ENCODE data around the gene NFKB2.

NFKB2 gene

DNA sequence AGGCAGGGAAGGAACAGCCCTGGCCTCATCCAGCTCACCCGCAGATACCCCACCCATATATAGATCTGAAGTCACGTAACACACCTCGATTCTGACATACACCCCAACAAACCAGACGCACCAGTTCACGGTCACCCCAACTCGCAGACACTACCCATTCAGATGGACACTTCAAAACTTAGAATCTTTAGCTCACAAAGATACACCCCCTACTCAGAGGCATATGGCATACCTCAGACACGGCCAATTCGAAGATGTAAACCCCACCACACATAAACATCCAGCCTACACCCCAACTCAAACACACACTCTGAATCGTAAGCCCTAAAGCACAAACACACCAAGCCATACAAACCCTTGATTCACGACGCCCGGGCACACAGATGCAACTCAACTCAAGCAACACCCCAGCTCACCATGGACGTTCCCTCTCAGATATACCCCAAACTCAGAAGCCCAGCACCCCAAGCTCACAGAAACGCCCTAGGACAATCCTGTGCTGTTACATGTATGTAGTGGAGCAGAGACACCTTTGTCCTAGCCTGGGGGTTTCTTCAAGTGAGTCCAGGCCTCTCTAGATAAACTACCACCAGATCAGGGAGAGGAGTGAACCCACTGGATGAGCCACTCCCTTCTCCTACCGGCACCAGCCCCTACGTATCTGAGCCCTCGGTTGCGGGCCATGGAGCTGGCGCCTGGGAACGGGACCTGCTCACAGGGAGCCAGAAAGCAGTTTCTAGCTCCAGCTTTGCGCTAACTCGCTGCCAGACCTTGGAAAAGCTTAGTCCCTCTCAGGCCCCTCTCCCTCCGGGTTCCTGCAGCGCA, 14.3 kb downstream of the NFKB2 start:
- no peak for DNase-seq (ENCODE audit: extremely low spot score)
- POLR2A ChIA-PET = no interaction called here
- TF ChIP-seq, protein P1, sequence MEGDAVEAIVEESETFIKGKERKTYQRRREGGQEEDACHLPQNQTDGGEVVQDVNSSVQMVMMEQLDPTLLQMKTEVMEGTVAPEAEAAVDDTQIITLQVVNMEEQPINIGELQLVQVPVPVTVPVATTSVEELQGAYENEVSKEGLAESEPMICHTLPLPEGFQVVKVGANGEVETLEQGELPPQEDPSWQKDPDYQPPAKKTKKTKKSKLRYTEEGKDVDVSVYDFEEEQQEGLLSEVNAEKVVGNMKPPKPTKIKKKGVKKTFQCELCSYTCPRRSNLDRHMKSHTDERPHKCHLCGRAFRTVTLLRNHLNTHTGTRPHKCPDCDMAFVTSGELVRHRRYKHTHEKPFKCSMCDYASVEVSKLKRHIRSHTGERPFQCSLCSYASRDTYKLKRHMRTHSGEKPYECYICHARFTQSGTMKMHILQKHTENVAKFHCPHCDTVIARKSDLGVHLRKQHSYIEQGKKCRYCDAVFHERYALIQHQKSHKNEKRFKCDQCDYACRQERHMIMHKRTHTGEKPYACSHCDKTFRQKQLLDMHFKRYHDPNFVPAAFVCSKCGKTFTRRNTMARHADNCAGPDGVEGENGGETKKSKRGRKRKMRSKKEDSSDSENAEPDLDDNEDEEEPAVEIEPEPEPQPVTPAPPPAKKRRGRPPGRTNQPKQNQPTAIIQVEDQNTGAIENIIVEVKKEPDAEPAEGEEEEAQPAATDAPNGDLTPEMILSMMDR (IDR thresholded peaks at IDR 0.05; ENCODE audit: control extremely low read depth, extremely low read depth, low read depth, missing control alignments) = no peak
- CTCF ChIA-PET = interaction anchor here (0.8 to 5.5 kb wide), 12 partner anchors 11 to 180 kb away, joined by 3 to 61 read pairs (median 4); partner anchors contain the start of genes C10orf95 and FBXL15

DNA sequence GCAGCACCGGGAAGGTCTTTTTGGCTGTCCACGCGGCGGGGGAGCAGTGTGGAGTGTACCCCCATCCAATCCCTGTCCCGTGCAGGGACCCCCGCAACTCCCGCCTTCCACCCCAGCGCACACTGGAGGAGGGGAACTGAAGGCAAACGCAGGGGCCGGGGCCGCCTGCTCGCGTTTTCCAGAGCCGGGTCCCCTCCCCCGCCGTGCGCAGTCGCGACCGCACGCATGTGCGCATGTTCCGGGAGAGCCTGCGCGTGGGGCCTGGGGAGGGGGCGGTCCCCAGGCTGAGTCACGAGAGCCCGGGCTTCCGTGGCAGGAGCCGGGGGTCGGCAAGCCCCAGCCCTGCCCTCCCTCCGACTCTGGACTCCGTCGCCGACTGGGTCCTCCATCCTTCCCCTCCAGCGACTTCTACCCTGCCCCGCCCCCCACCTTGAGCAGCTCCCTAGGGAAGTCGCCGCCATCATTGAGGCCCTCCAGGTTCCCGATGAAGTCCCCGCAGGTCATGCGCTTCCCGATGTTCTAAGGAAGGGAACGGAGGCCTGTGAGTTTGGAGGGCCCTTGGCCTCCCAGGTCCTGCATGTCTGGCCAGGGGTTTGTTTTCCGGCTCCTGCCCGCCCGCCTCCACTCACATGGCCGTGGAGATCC, 15.0 kb downstream of the NFKB2 start:
- ChIA-PET POLR2A (no interaction called here), CTCF (interaction anchor here (0.8 to 5.5 kb wide), 11 partner anchors 11 to 181 kb away, joined by 3 to 61 read pairs (median 4); partner anchors contain the start of genes C10orf95 and FBXL15)
- TF ChIP-seq, protein P1 (IDR thresholded peaks at IDR 0.05; ENCODE audit: control extremely low read depth, extremely low read depth, low read depth, missing control alignments) = no peak
- no peak for DNase-seq (ENCODE audit: extremely low spot score)

DNA sequence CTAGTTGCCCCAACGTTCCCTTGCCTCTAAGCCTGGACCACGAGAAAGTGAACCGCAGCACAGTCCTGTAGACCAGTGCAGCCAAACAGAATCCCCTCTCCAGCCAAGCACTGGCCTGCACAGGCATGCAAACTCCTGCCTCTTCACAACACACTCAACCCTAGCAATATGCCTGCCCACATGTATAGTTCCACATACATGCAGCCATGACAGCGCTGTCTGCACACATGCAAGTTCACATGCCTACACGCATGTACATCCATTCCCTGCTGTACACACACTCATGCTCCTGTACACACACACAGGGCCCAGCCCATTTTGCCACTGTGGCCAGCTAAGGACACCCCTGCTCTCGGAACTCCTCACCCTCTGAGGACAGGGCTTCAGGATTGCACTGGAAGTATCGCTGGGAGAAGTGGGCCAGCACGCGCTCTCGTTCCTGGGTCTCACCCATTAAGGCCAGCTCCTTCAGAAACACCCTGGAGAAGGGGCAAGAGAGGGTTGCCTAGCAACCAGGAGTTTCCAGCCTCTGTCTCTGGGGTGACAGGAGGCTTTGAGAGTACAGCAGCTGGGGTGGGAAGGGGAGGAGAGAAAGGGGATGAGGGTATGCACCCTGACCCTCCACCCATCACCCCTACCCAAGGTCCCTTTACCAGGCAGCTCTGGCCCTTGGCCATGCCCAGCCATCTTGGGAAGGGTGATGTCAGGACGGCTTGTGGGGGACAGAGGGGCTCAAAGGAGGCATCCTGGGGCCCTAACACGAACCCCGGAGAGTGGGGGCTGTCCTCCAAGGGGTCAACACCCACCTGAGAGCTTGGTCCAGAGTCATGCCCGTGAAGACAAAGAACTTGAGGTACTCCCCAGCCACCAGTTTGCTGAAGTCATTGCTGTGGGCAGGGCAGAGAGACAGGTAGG, 16.1 kb downstream of the NFKB2 start:
- ChIA-PET POLR2A (no interaction called here), CTCF (interaction anchor here (1.0 to 5.5 kb wide), 9 partner anchors 8 to 185 kb away, joined by 3 to 61 read pairs (median 4); partner anchors contain the start of gene FBXL15)
- no peak for DNase-seq (ENCODE audit: extremely low spot score)
- TF ChIP-seq, protein P1 (IDR thresholded peaks at IDR 0.05; ENCODE audit: control extremely low read depth, extremely low read depth, low read depth, missing control alignments) = no peak

DNA sequence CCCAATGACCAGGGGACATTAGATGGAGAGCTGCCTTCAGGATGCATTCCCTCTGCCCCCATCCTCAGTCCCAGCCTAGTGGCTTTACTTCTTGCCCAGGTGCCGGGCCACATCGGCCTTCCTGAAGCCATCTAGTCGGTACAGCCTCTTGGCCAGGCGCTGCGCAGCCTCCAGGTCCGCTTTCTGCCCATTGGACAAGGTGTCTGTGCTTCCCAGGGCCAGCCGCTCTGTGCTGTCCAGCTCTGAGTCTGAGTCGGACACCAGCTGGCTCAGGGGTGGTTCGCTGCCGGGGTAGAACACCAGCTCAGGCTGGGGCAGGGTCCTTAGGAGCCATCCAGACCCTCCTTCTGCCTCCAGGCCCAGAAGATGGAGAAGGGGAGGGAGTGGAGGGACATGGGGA, 16.8 kb downstream of the NFKB2 start:
- POLR2A ChIA-PET = no interaction called here
- CTCF ChIA-PET = interaction anchor here (1.0 to 5.5 kb wide), 7 partner anchors 9 to 181 kb away, joined by 3 to 61 read pairs (median 10); partner anchors contain the start of genes FBXL15 and NFKB2
- TF ChIP-seq, protein P1 (IDR thresholded peaks at IDR 0.05; ENCODE audit: control extremely low read depth, extremely low read depth, low read depth, missing control alignments) = no peak
- DNase-seq (ENCODE audit: extremely low spot score) = no peak

DNA sequence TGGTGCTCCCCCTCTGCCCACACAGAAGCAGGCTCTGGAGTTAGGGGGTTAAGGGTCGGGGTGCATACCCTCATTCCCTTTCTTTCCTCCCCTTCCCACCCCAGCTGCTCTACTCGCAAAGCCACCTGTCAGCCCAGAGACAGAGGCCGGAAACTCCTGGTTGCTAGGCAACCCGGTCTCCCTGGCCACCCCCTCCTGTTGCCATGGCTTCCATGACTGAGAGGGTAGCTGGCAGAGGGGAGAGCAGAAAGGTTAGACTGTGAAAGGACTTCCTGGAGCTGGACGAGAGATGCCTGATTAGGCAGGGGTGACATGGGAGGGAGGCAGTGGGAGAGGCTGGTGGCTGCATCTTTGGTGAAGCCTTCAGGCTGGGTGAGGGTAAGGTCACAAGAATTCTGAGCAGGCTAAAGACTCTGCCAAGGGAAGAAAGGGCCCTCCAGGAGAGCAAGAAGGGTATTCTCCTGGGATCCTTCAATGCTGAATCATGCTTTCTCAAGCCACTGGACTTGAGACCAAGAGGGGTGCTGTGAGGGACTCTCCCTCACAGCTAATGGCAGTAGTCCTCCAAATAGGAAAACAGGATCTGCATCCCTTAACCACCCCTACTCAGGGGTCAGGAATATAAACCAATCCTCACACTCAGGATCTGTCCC, 17.7 kb downstream of the NFKB2 start:
- peak; percentile 71 for DNase-seq (ENCODE audit: extremely low spot score)
- TF ChIP-seq, protein P1 (IDR thresholded peaks at IDR 0.05; ENCODE audit: control extremely low read depth, extremely low read depth, low read depth, missing control alignments) = no peak
- ChIA-PET CTCF (interaction anchor here (0.9 to 5.5 kb wide), 7 partner anchors 8 to 183 kb away, joined by 3 to 61 read pairs (median 10); partner anchors contain the start of genes FBXL15 and NFKB2), POLR2A (no interaction called here)

All from GM10248 (cell line).